Measurements from ENCODE around the gene RUNDC3A. TPM values are rescaled to one million over a fixed set of nuclear protein-coding genes. Genes with fewer than 3 reads are reported as not detected.

Gene RUNDC3A
- total RNA-seq, 2 experiments from 2014 or later, result 0.28 TPM; not detected in 1

- Mint-ChIP-seq H3K36me3 (ENCODE audit: low read depth) (peaks cover 13% of the 10 kb centered on the region), H3K27ac (no peak overlapping the region), H3K9me3 (no peaks in the 10 kb centered on the region), H3K4me3 (no peak overlapping the region), H3K27me3 (peaks cover 12% of the 10 kb centered on the region), H3K4me1 (peaks cover 14% of the 10 kb centered on the region)
- ChIA-PET POLR2A (interaction anchor here (0.5 to 1.3 kb wide), 4 partner anchors 64 to 148 kb away, joined by 3 to 4 read pairs (median 3); no protein-coding TSS in a partner anchor), CTCF (interaction anchor here (1.0 to 3.0 kb wide), 5 partner anchors 9 to 171 kb away, joined by 3 to 17 read pairs (median 3); partner anchors contain the start of gene FAM171A2)
- no peak for DNase-seq
These were observed 43.8 kb downstream of the RUNDC3A start for GRCh38 chr17:44351961-44352827.

- DNase-seq, result no peak
- H3K27ac Mint-ChIP-seq, result no peak overlapping the region
- peak overlapping the region; percentile 40 for H3K4me3 Mint-ChIP-seq
- H3K9me3 Mint-ChIP-seq, result no peaks in the 10 kb centered on the region
- ChIA-PET POLR2A (interaction anchor here (1.4 to 2.2 kb wide), 3 partner anchors 9 to 143 kb away, joined by 3 to 8 read pairs (median 6); partner anchors contain the start of gene FAM171A2), CTCF (interaction anchor here (0.6 to 3.0 kb wide), 9 partner anchors 10 to 168 kb away, joined by 3 to 17 read pairs (median 3); partner anchors contain the start of gene FAM171A2)
- H3K27me3 Mint-ChIP-seq, result peaks cover 12% of the 10 kb centered on the region
- peaks cover 11% of the 10 kb centered on the region for H3K4me1 Mint-ChIP-seq
- peaks cover 13% of the 10 kb centered on the region for H3K36me3 Mint-ChIP-seq (ENCODE audit: low read depth)
These were observed 44.6 kb downstream of the RUNDC3A start for GRCh38 chr17:44352828-44353671.

- CTCF ChIA-PET, result interaction anchor here (0.6 to 3.0 kb wide), 10 partner anchors 8 to 169 kb away, joined by 3 to 17 read pairs (median 4); partner anchors contain the start of genes FAM171A2 and GRN
- peak overlapping the region; percentile 24 for H3K4me3 Mint-ChIP-seq
- H3K4me1 Mint-ChIP-seq, result peaks cover 3% of the 10 kb centered on the region
- DNase-seq, result no peak
- no peak overlapping the region for H3K27ac Mint-ChIP-seq
- POLR2A ChIA-PET, result interaction anchor here (1.1 to 2.2 kb wide), 4 partner anchors 9 to 144 kb away, joined by 3 to 8 read pairs (median 6); partner anchors contain the start of gene FAM171A2
- no peaks in the 10 kb centered on the region for H3K9me3 Mint-ChIP-seq
- peaks cover 12% of the 10 kb centered on the region for H3K27me3 Mint-ChIP-seq
- peaks cover 13% of the 10 kb centered on the region for H3K36me3 Mint-ChIP-seq (ENCODE audit: low read depth)
These were observed 45.4 kb downstream of the RUNDC3A start for GRCh38 chr17:44353672-44354331.

GRCh38 chr17:44354582-44355561 lies 46.5 kb downstream of the RUNDC3A start:
- Mint-ChIP-seq H3K4me1 (peaks cover 3% of the 10 kb centered on the region), H3K9me3 (no peaks in the 10 kb centered on the region), H3K27me3 (peaks cover 12% of the 10 kb centered on the region), H3K4me3 (no peak overlapping the region), H3K27ac (no peak overlapping the region), H3K36me3 (ENCODE audit: low read depth) (peaks cover 13% of the 10 kb centered on the region)
- POLR2A ChIA-PET, result interaction anchor here (1.0 to 2.2 kb wide), 4 partner anchors 8 to 145 kb away, joined by 3 to 8 read pairs (median 6); partner anchors contain the start of genes FAM171A2 and GRN
- DNase-seq, result peak; percentile 58
- CTCF ChIA-PET, result interaction anchor here (0.9 to 3.0 kb wide), 9 partner anchors 8 to 168 kb away, joined by 3 to 17 read pairs (median 4); partner anchors contain the start of genes FAM171A2 and GRN

- Mint-ChIP-seq H3K36me3 (ENCODE audit: low read depth) (peaks cover 13% of the 10 kb centered on the region), H3K27me3 (peaks cover 15% of the 10 kb centered on the region), H3K27ac (no peak overlapping the region), H3K4me3 (no peak overlapping the region), H3K4me1 (peaks cover 3% of the 10 kb centered on the region), H3K9me3 (no peaks in the 10 kb centered on the region)
- no peak for DNase-seq
- ChIA-PET POLR2A (interaction anchor here (1.0 kb wide), 1 partner anchor 10 kb away, joined by 3 read pairs; the partner anchor contains the start of gene GRN), CTCF (interaction anchor here (0.9 to 3.0 kb wide), 5 partner anchors 8 to 146 kb away, joined by 3 to 17 read pairs (median 4); partner anchors contain the start of genes FAM171A2 and GRN)
These were observed 47.3 kb downstream of the RUNDC3A start for GRCh38 chr17:44355642-44356099.

GRCh38 chr17:44356241-44356640 lies 47.8 kb downstream of the RUNDC3A start:
- H3K27me3 Mint-ChIP-seq, result peaks cover 21% of the 10 kb centered on the region
- peaks cover 13% of the 10 kb centered on the region for H3K36me3 Mint-ChIP-seq (ENCODE audit: low read depth)
- ChIA-PET POLR2A (no interaction called here), CTCF (no interaction called here)
- H3K4me1 Mint-ChIP-seq, result peaks cover 3% of the 10 kb centered on the region
- H3K4me3 Mint-ChIP-seq, result no peak overlapping the region
- no peak for DNase-seq
- no peaks in the 10 kb centered on the region for H3K9me3 Mint-ChIP-seq
- no peak overlapping the region for H3K27ac Mint-ChIP-seq

GRCh38 chr17:44358066-44358465 lies 49.7 kb downstream of the RUNDC3A start:
- peaks cover 25% of the 10 kb centered on the region for H3K27me3 Mint-ChIP-seq
- peaks cover under 1% of the 10 kb centered on the region for H3K4me1 Mint-ChIP-seq
- H3K27ac Mint-ChIP-seq, result no peak overlapping the region
- peaks cover under 1% of the 10 kb centered on the region for H3K36me3 Mint-ChIP-seq (ENCODE audit: low read depth)
- no peak for DNase-seq
- CTCF ChIA-PET, result interaction anchor here (1.0 to 2.2 kb wide), 5 partner anchors 10 to 27 kb away, joined by 3 to 8 read pairs (median 4); partner anchors contain the start of gene GRN
- no peak overlapping the region for H3K4me3 Mint-ChIP-seq
- POLR2A ChIA-PET, result interaction anchor here (0.8 kb wide), 1 partner anchor 10 kb away, joined by 3 read pairs; no protein-coding TSS in a partner anchor
- H3K9me3 Mint-ChIP-seq, result no peaks in the 10 kb centered on the region

- ChIA-PET POLR2A (no interaction called here), CTCF (interaction anchor here (1.5 to 2.2 kb wide), 4 partner anchors 11 to 13 kb away, joined by 4 to 8 read pairs (median 6); partner anchors contain the start of gene GRN)
- H3K27ac Mint-ChIP-seq, result no peak overlapping the region
- no peaks in the 10 kb centered on the region for H3K36me3 Mint-ChIP-seq (ENCODE audit: low read depth)
- DNase-seq, result no peak
- no peak overlapping the region for H3K4me3 Mint-ChIP-seq
- peaks cover 3% of the 10 kb centered on the region for H3K4me1 Mint-ChIP-seq
- no peaks in the 10 kb centered on the region for H3K9me3 Mint-ChIP-seq
- peaks cover 27% of the 10 kb centered on the region for H3K27me3 Mint-ChIP-seq
These were observed 50.6 kb downstream of the RUNDC3A start for GRCh38 chr17:44359006-44359405.

- no peak for DNase-seq
- no peak overlapping the region for H3K27ac Mint-ChIP-seq
- ChIA-PET POLR2A (interaction anchor here (1.0 kb wide), 1 partner anchor 28 kb away, joined by 5 read pairs; no protein-coding TSS in a partner anchor), CTCF (interaction anchor here (2.0 to 2.2 kb wide), 3 partner anchors 10 to 14 kb away, joined by 6 to 8 read pairs (median 7); no protein-coding TSS in a partner anchor)
- H3K9me3 Mint-ChIP-seq, result no peaks in the 10 kb centered on the region
- H3K27me3 Mint-ChIP-seq, result peaks cover 29% of the 10 kb centered on the region
- peaks cover 3% of the 10 kb centered on the region for H3K4me1 Mint-ChIP-seq
- H3K36me3 Mint-ChIP-seq (ENCODE audit: low read depth), result no peaks in the 10 kb centered on the region
- no peak overlapping the region for H3K4me3 Mint-ChIP-seq
These were observed 51.2 kb downstream of the RUNDC3A start for GRCh38 chr17:44359458-44360143.

GRCh38 chr17:44360144-44360533 lies 51.7 kb downstream of the RUNDC3A start:
- H3K27ac Mint-ChIP-seq, result no peak overlapping the region
- peaks cover 3% of the 10 kb centered on the region for H3K4me1 Mint-ChIP-seq
- ChIA-PET CTCF (interaction anchor here (2.1 kb wide), 1 partner anchor 14 kb away, joined by 7 read pairs; no protein-coding TSS in a partner anchor), POLR2A (interaction anchor here (1.0 kb wide), 1 partner anchor 29 kb away, joined by 5 read pairs; no protein-coding TSS in a partner anchor)
- H3K36me3 Mint-ChIP-seq (ENCODE audit: low read depth), result no peaks in the 10 kb centered on the region
- H3K27me3 Mint-ChIP-seq, result peaks cover 32% of the 10 kb centered on the region
- DNase-seq, result no peak
- no peaks in the 10 kb centered on the region for H3K9me3 Mint-ChIP-seq
- no peak overlapping the region for H3K4me3 Mint-ChIP-seq
